Type B pancreatic cell (in vitro differentiated cells): ENCODE results near the gene FAIM2. TPM values are rescaled to one million over a fixed set of nuclear protein-coding genes. Genes with fewer than 3 reads are reported as not detected.

Experiments
- DNase-seq: peaks from one replicate; pipeline ENCODE4 v3.0.0; 2021; ENCODE audit warnings: mixed read lengths; ENCODE audit not compliant: unreplicated experiment; ENCODE audit errors: extremely low spot score
- H3K27ac Mint-ChIP-seq: 2 replicates; pipeline ENCODE4 v1.8.0; 2021; ENCODE audit warnings: mild to moderate bottlenecking, mixed read lengths
- H3K27me3 Mint-ChIP-seq: 2 replicates; pipeline ENCODE4 v1.8.0; 2021; ENCODE audit warnings: mixed read lengths
- H3K36me3 Mint-ChIP-seq: 2 replicates; pipeline ENCODE4 v1.8.0; 2021; ENCODE audit warnings: mixed read lengths
- H3K4me1 Mint-ChIP-seq: one replicate; pipeline ENCODE4 v1.8.0; 2021; ENCODE audit warnings: mixed read lengths; ENCODE audit not compliant: unreplicated experiment
- H3K4me3 Mint-ChIP-seq: 2 replicates; pipeline ENCODE4 v1.8.0; 2021; ENCODE audit warnings: mild to moderate bottlenecking, mixed read lengths
- H3K9me3 Mint-ChIP-seq: 2 replicates; pipeline ENCODE4 v1.8.0; 2021; ENCODE audit warnings: mixed read lengths
- total RNA-seq: library from RNA; stranded (reverse); gene quantifications from 2 replicates; pipeline ENCODE4 v1.2.1, GENCODE V29; 2021; ENCODE audit warnings: low replicate concordance
- TF ChIP-seq, protein P1 (sequence below): fragments of 200-600 bp; sonication (generic); conservative IDR thresholded peaks from 2 replicates; pipeline ENCODE4 v1.5.0; 2021; ENCODE audit warnings: antibody characterized with exemption, mild to moderate bottlenecking

Gene FAIM2
- total RNA-seq, 1 donor from 2014 or later = 1.7 TPM

GRCh38 chr12:49842519-49843352 is 61.0 kb downstream of the FAIM2 start, which contains the start of gene BCDIN3D:
BCDIN3D (minus strand) TSS chr12:49843106; CDS start chr12:49843087, 19 bp downstream.
- peak within 1 kb of the TSS; percentile 93 for H3K4me3 Mint-ChIP-seq
- peaks cover 19% of the 10 kb centered on the region for H3K4me1 Mint-ChIP-seq
- no peaks in the 10 kb centered on the region for H3K36me3 Mint-ChIP-seq
- peak; percentile 91 for DNase-seq
- H3K27me3 Mint-ChIP-seq = peaks cover 10% of the 10 kb centered on the region
- H3K9me3 Mint-ChIP-seq = no peaks in the 10 kb centered on the region
- TF ChIP-seq, protein P1, sequence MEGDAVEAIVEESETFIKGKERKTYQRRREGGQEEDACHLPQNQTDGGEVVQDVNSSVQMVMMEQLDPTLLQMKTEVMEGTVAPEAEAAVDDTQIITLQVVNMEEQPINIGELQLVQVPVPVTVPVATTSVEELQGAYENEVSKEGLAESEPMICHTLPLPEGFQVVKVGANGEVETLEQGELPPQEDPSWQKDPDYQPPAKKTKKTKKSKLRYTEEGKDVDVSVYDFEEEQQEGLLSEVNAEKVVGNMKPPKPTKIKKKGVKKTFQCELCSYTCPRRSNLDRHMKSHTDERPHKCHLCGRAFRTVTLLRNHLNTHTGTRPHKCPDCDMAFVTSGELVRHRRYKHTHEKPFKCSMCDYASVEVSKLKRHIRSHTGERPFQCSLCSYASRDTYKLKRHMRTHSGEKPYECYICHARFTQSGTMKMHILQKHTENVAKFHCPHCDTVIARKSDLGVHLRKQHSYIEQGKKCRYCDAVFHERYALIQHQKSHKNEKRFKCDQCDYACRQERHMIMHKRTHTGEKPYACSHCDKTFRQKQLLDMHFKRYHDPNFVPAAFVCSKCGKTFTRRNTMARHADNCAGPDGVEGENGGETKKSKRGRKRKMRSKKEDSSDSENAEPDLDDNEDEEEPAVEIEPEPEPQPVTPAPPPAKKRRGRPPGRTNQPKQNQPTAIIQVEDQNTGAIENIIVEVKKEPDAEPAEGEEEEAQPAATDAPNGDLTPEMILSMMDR = no peak
- peak within 1 kb of the TSS; percentile 88 for H3K27ac Mint-ChIP-seq

DNA sequence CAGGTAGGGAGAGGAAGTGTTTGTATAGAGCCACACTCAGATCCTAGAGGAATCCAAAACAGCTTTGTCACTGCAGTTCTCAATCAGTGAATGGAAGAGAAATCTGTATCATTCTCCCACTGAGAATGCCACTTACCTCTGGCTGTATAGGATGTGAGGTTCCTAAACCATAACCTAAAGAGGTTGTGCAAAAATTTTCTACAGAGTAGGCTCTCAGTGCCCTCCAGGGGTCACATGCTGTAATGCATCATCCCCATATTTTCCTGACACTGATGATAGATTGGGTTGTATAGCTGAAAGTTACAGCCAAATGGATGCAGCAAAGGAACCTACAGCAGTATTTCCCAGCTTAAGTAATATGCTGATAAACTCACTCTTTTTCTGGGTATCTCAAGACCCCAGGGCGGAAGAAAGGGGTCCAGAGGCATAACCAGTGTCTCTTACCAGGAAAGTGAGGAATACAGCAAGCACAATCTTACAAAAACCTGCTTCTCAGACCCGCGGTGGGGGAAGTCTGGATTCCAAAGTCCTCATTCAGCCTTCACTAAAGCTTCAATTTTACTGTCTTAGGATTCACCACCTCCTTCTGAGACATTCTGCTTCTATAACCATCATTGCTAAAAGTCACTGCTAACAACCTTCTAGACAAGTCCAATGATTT is 64.6 kb downstream of the FAIM2 start:
- Mint-ChIP-seq H3K36me3 (no peaks in the 10 kb centered on the region), H3K4me1 (peaks cover 19% of the 10 kb centered on the region), H3K4me3 (peak overlapping the region; percentile 34), H3K27me3 (peaks cover 2% of the 10 kb centered on the region), H3K9me3 (no peaks in the 10 kb centered on the region), H3K27ac (peak overlapping the region; percentile 18)
- TF ChIP-seq, protein P1 = peak; percentile 76
- DNase-seq = no peak

DNA sequence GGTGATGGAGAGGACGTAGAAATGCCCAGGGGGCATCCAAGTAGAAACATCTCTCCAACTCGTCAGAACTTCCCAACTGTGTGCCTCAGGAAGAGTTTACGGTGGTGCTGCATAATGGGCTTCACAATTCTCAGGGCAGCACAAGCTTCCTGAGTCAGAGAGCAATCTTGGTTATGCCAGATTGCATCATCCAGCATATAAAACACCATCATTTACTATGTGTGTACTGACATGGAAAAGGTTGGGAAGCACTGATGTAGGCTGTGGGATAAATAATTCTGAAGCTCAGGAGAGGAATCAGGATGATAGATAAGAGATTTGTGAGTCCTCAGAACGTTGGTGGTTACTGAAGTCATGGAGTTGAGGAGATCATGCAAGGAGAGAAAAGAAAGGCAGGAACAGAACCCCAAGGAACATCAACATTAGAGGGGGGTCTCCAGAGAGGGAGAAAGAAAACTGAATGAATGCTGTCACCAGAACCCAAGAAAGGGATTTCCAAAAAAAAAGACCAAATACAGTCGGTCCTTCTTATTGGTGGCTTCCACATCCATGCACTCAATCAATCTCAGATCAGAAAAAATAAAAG is 70.8 kb downstream of the FAIM2 start:
- Mint-ChIP-seq H3K4me3 (no peak overlapping the region), H3K36me3 (no peaks in the 10 kb centered on the region), H3K9me3 (no peaks in the 10 kb centered on the region), H3K27ac (no peak overlapping the region), H3K4me1 (peaks cover 10% of the 10 kb centered on the region), H3K27me3 (no peaks in the 10 kb centered on the region)
- TF ChIP-seq, protein P1 = no peak
- no peak for DNase-seq

DNA sequence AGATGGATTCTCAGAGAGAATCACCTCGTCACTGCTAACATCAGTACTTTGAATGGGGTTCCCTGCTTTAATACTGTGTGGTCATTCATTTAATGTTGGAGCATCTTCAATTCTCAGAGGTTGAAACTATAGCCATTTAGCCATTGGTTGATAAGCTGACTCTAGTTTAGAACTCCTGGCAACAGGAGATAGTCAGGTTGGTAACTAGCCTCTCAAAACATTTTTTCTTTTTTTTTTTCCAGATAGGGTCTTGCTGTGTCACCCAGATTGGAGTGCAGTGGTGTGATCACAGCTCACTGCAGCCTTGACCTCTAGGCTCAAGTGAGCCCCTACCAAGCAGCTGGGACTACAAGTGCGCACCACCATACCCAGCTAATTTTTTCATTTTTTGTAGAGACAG is 72.0 kb downstream of the FAIM2 start:
- no peak overlapping the region for H3K4me3 Mint-ChIP-seq
- H3K27ac Mint-ChIP-seq = no peak overlapping the region
- DNase-seq = peak; percentile 22
- no peaks in the 10 kb centered on the region for H3K9me3 Mint-ChIP-seq
- no peaks in the 10 kb centered on the region for H3K27me3 Mint-ChIP-seq
- H3K4me1 Mint-ChIP-seq = peaks cover 15% of the 10 kb centered on the region
- no peaks in the 10 kb centered on the region for H3K36me3 Mint-ChIP-seq
- TF ChIP-seq, protein P1 = no peak

- H3K27me3 Mint-ChIP-seq = no peaks in the 10 kb centered on the region
Measured at GRCh38 chr12:49828133-49829091, 75.3 kb downstream of the FAIM2 start, which contains the start of gene NCKAP5L. NCKAP5L (minus strand) TSS chr12:49828413; CDS start chr12:49804044, 24,369 bp downstream.

More at GRCh38 chr12:49828133-49829091, 75.3 kb downstream of the FAIM2 start, which contains the start of gene NCKAP5L:
- DNase-seq = peak; percentile 98
- Mint-ChIP-seq H3K4me3 (peak within 1 kb of the TSS; percentile 93), H3K36me3 (no peaks in the 10 kb centered on the region), H3K27ac (peak within 1 kb of the TSS; percentile 90), H3K4me1 (peaks cover 30% of the 10 kb centered on the region), H3K9me3 (no peaks in the 10 kb centered on the region)
- TF ChIP-seq, protein P1 = no peak
